ENCODE data around the gene ATP6V0A4.
A peak's percentile ranks its signal among the peaks of the same experiment; 100 is the strongest.

ATP6V0A4 gene

DNA sequence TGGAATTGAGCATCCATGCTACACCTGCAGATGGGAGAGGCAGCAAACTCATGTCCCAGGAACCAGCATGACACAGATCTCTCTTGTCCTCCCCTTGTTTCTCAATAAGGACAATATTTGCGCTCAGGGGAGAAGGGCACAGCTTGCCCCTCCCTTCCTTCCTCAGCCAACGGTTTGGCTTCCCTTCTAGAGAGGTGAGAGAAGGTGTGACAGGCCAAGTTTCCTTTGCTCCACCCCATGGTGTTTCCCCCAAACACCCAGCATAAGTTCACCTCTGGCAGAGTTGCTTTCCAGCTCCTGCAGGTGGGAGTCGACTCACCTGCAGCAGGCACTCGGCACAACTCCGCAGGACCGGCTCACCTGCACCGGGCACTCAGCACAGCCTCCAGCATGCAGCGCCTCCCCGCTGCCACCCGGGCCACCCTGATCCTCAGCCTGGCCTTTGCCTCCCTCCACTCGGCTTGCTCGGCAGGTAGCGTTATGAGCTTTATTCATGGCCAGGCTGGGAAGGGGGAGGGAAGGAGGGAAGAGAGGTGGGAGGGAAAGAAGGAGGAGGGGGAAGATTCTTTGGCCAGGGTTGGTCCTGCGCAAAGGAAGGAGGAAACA lies at the start of gene ATP6V0A4, which contains the start of gene TMEM213:
Gene ATP6V0A4 (minus strand): TSS at position 482 of the 606 bp plus-strand sequence. CDS start 26,949 bp downstream, outside the sequence.
Gene TMEM213 (plus strand): TSS at position 280 of the 606 bp plus-strand sequence. CDS start 111 bp downstream, at position 391.
- no peak within 1 kb of the TSS for H3K4me3 ChIP-seq (ENCODE audit: control insufficient read depth, low read depth, low read length)
- DNase-seq (ENCODE audit: low read depth): no peak
- no peak for TF ChIP-seq CTCF (conservative IDR thresholded peaks at IDR 0.05; ENCODE audit: control insufficient read depth, insufficient read depth, low read depth, low read length)

DNA sequence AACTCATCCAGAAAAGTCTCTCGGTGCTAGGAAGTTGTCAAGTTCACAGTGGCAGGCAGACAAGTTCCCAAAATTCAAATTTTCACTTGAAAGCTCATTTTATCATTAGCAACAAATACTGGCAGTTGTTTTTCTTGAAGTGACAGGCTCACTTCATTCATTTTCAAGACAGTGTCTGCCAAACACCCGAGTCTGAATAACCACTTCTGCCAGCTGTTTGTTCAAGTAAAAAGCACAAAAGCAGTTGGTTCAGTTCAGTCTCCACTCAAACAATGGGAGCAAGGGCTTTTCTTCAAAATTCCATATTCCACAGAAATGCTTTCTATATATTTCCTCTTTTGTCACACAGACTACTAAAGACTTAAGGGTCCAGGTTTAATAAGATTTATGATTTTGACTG lies 47.7 kb upstream of the ATP6V0A4 start:
- no peak for DNase-seq (ENCODE audit: low read depth)
- no peak overlapping the region for H3K4me3 ChIP-seq (ENCODE audit: control insufficient read depth, low read depth, low read length)
- no peak for TF ChIP-seq CTCF (conservative IDR thresholded peaks at IDR 0.05; ENCODE audit: control insufficient read depth, insufficient read depth, low read depth, low read length)

- TF ChIP-seq CTCF (conservative IDR thresholded peaks at IDR 0.05; ENCODE audit: control insufficient read depth, insufficient read depth, low read depth, low read length): no peak
- H3K4me3 ChIP-seq (ENCODE audit: control insufficient read depth, low read depth, low read length): no peak overlapping the region
- DNase-seq (ENCODE audit: low read depth): no peak
Measured at GRCh38 chr7:138843632-138844580, 45.9 kb upstream of the ATP6V0A4 start.

DNA sequence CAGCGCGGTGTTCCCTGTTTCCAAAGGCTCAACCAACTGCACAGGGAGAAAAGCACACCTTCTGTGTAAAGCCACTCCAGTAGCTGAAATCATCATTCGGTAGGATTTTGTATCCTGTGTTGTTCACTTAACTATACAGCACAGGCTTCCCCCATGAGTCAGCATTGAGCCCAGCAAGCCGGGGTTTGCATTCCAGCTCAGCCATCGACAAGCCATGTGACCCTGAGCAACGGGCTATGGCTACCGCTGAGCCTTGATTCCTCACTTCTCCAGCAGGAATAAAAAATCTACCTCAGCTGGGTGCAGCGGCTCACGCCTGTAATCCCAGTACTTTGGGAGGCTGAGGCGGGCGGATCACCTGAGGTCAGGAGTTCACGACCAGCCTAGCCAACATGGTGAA lies 44.1 kb upstream of the ATP6V0A4 start:
- no peak overlapping the region for H3K4me3 ChIP-seq (ENCODE audit: control insufficient read depth, low read depth, low read length)
- peak; percentile 23 for DNase-seq (ENCODE audit: low read depth)
- no peak for TF ChIP-seq CTCF (conservative IDR thresholded peaks at IDR 0.05; ENCODE audit: control insufficient read depth, insufficient read depth, low read depth, low read length)

DNA sequence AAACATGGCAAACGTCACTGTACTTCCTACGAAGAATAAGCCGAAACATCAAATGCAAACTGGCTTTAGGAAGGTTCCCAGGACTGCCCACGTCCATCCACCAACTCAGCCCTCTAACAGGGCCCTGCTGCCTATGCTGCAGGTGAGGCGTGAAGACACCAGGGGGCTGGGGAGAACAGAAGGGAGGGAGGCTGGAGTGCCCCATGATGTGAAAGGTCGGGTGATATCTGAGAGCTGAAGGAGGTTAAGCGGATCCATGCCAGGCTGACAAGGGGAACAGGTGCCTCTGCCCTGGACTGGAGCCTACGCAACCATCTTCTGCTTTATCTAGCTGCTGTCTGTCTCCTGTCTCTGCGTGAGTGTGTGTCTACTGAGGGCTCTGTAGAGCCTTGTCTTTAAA lies 40.2 kb upstream of the ATP6V0A4 start:
- TF ChIP-seq CTCF (conservative IDR thresholded peaks at IDR 0.05; ENCODE audit: control insufficient read depth, insufficient read depth, low read depth, low read length): no peak
- DNase-seq (ENCODE audit: low read depth): no peak
- no peak overlapping the region for H3K4me3 ChIP-seq (ENCODE audit: control insufficient read depth, low read depth, low read length)

GRCh38 chr7:138837627-138838026 lies 39.6 kb upstream of the ATP6V0A4 start:
- DNase-seq (ENCODE audit: low read depth): peak; percentile 9
- TF ChIP-seq CTCF (conservative IDR thresholded peaks at IDR 0.05; ENCODE audit: control insufficient read depth, insufficient read depth, low read depth, low read length): no peak
- H3K4me3 ChIP-seq (ENCODE audit: control insufficient read depth, low read depth, low read length): no peak overlapping the region
